HG02870 (cell line): ENCODE results near the gene ST8SIA4.

Source experiments
- ATAC-seq: cut with Tn5 transposase; IDR thresholded peaks from one replicate; pipeline ENCODE4 v1.9.1; 2021; ENCODE audit warnings: mild to moderate bottlenecking, moderate library complexity; ENCODE audit not compliant: unreplicated experiment

ST8SIA4 gene

GRCh38 chr5:100903039-100903887 is at the start of gene ST8SIA4:
TSS of gene ST8SIA4 (minus strand) at chr5:100903282. CDS start at chr5:100902955, 327 bp downstream.
- peak; percentile 67 for ATAC-seq

GRCh38 chr5:100950985-100951384 is 47.9 kb upstream of the ST8SIA4 start:
- no peak for ATAC-seq

- no peak for ATAC-seq
Observed at GRCh38 chr5:100913298-100913697, 10.2 kb upstream of the ST8SIA4 start.

GRCh38 chr5:100909034-100909433 is 6.0 kb upstream of the ST8SIA4 start:
- ATAC-seq: no peak

GRCh38 chr5:100905259-100905914 is 2.3 kb upstream of the ST8SIA4 start:
- no peak for ATAC-seq

GRCh38 chr5:100904259-100904861 is 1.3 kb upstream of the ST8SIA4 start:
- ATAC-seq: peak; percentile 15

- ATAC-seq: no peak
Observed at GRCh38 chr5:100902440-100903038, 543 bp downstream of the ST8SIA4 start.

GRCh38 chr5:100901821-100902341 is 1.2 kb downstream of the ST8SIA4 start:
- ATAC-seq: peak; percentile 7

- peak; percentile 35 for ATAC-seq
Observed at GRCh38 chr5:100900796-100901781, 2.0 kb downstream of the ST8SIA4 start.

GRCh38 chr5:100900142-100900795 is 2.8 kb downstream of the ST8SIA4 start:
- no peak for ATAC-seq

- no peak for ATAC-seq
Observed at GRCh38 chr5:100899675-100900074, 3.4 kb downstream of the ST8SIA4 start.

- no peak for ATAC-seq
Observed at GRCh38 chr5:100898504-100899346, 4.4 kb downstream of the ST8SIA4 start.

- no peak for ATAC-seq
Observed at GRCh38 chr5:100896054-100896453, 7.0 kb downstream of the ST8SIA4 start.

- peak; percentile 81 for ATAC-seq
Observed at GRCh38 chr5:100890461-100891008, 12.5 kb downstream of the ST8SIA4 start.

- no peak for ATAC-seq
Observed at GRCh38 chr5:100889896-100890295, 13.2 kb downstream of the ST8SIA4 start.

GRCh38 chr5:100889165-100889743 is 13.8 kb downstream of the ST8SIA4 start:
- ATAC-seq: peak; percentile 34

- no peak for ATAC-seq
Observed at GRCh38 chr5:100877274-100877673, 25.8 kb downstream of the ST8SIA4 start.
